Measurements from ENCODE around the gene GALNT17. TPM values are rescaled to one million over a fixed set of nuclear protein-coding genes. Genes with fewer than 3 reads are reported as not detected.

GALNT17 gene
- total RNA-seq, 1 experiment from 2014 or later, result not detected

- in situ Hi-C loops (cut with HindIII; ENCODE audit: low pct_unique_long_range_greater_than_20kb, low sequenced_read_pairs), result no loop called here
- CTCF ChIA-PET, result no interaction called here
- intact Hi-C loops (cut with micrococcal nuclease; ENCODE audit: unreplicated experiment), result no loop called here
- Histone ChIP-seq H3K36me3 (ENCODE audit: control insufficient read depth, insufficient read depth, low read length) (no peaks in the 10 kb centered on the region), H3K4me3 (ENCODE audit: low read depth in 2 of 2, low read length in 2 of 2) (no peak overlapping the region), H3K9me3 (ENCODE audit: control insufficient read depth, insufficient read depth, low read depth, low read length) (no peaks in the 10 kb centered on the region), H3K27me3 (ENCODE audit: control insufficient read depth, insufficient read depth, low read length) (no peaks in the 10 kb centered on the region), H3K4me1 (ENCODE audit: control insufficient read depth, insufficient read depth, low read length) (no peaks in the 10 kb centered on the region), H3K27ac (ENCODE audit: low read length) (no peak overlapping the region)
- ATAC-seq (no peak), DNase-seq (ENCODE audit: low read depth, low spot score) (no peak)
- no peak for TF ChIP-seq SIN3A (IDR thresholded peaks at IDR 0.05; ENCODE audit: borderline replicate concordance, insufficient read depth, low read depth, low read length)
- no peak for TF ChIP-seq CTCF (IDR thresholded peaks at IDR 0.05)
- TF ChIP-seq TCF7L2 (IDR thresholded peaks at IDR 0.05; ENCODE audit: low read depth, low read length), result no peak
- no peak for TF ChIP-seq REST (IDR thresholded peaks at IDR 0.05; ENCODE audit: insufficient read depth in 1 of 2, low read depth in 2 of 2, low read length in 1 of 2)
- TF ChIP-seq POLR2AphosphoS5 (IDR thresholded peaks at IDR 0.05; ENCODE audit: low read depth, low read length), result no peak
- POLR2A ChIA-PET, result no interaction called here
- BruUV-seq (replicated peaks), result no TSS peak
Measured at GRCh38 chr7:71350680-71351079, 218.7 kb downstream of the GALNT17 start.

- Histone ChIP-seq H3K4me3 (ENCODE audit: low read depth in 2 of 2, low read length in 2 of 2) (no peak overlapping the region), H3K9me3 (ENCODE audit: control insufficient read depth, insufficient read depth, low read depth, low read length) (no peaks in the 10 kb centered on the region), H3K36me3 (ENCODE audit: control insufficient read depth, insufficient read depth, low read length) (no peaks in the 10 kb centered on the region), H3K27me3 (ENCODE audit: control insufficient read depth, insufficient read depth, low read length) (no peaks in the 10 kb centered on the region), H3K4me1 (ENCODE audit: control insufficient read depth, insufficient read depth, low read length) (no peaks in the 10 kb centered on the region), H3K27ac (ENCODE audit: low read length) (no peak overlapping the region)
- intact Hi-C loops (cut with micrococcal nuclease; ENCODE audit: unreplicated experiment) (no loop called here), in situ Hi-C loops (cut with HindIII; ENCODE audit: low pct_unique_long_range_greater_than_20kb, low sequenced_read_pairs) (no loop called here)
- no TSS peak for BruUV-seq (replicated peaks)
- CTCF ChIA-PET, result no interaction called here
- TF ChIP-seq TCF7L2 (IDR thresholded peaks at IDR 0.05; ENCODE audit: low read depth, low read length), result no peak
- TF ChIP-seq CTCF (IDR thresholded peaks at IDR 0.05), result no peak
- TF ChIP-seq SIN3A (IDR thresholded peaks at IDR 0.05; ENCODE audit: borderline replicate concordance, insufficient read depth, low read depth, low read length), result no peak
- TF ChIP-seq POLR2AphosphoS5 (IDR thresholded peaks at IDR 0.05; ENCODE audit: low read depth, low read length), result no peak
- no peak for TF ChIP-seq REST (IDR thresholded peaks at IDR 0.05; ENCODE audit: insufficient read depth in 1 of 2, low read depth in 2 of 2, low read length in 1 of 2)
- no peak for DNase-seq (ENCODE audit: low read depth, low spot score)
- POLR2A ChIA-PET, result no interaction called here
- no peak for ATAC-seq
Measured at GRCh38 chr7:71354716-71355115, 222.8 kb downstream of the GALNT17 start.
